GM19351 (cell line): ENCODE data around the gene GLIPR1.
"Not testable (repeated sequence)": the region's sequence is repeated elsewhere in the genome, so short reads cannot be mapped to it uniquely, and the experiment has no call there.

Source experiments
- ATAC-seq: cut with Tn5 transposase; IDR thresholded peaks from one replicate; pipeline ENCODE4 v1.9.1; 2021; ENCODE audit warnings: mild to moderate bottlenecking, moderate library complexity; ENCODE audit not compliant: unreplicated experiment

Gene GLIPR1

DNA sequence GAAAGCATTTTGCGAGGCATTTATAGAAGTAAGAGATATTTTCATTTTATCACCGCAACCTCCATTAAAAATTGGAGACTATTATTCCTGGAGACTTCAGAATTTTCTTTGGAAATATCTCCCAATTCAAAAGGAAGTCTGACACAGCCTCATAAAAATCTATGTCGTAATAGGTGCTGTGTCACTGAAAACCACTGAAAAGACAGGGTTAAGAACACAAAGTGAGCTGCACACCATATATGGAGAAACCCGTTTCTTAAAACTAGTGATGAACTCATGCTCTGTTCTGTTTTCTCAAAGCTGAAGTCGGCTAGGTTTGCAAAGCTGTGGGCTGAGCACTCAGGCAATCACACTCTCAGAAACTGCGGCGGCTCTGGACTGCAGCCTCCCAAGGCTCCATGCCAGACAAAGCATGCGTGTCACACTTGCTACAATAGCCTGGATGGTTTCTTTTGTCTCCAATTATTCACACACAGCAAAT is at the start of gene GLIPR1:
Gene GLIPR1 (plus strand): TSS at position 287 of the 481 bp plus-strand sequence. CDS start 126 bp downstream, at position 413.
- peak; percentile 84 for ATAC-seq

DNA sequence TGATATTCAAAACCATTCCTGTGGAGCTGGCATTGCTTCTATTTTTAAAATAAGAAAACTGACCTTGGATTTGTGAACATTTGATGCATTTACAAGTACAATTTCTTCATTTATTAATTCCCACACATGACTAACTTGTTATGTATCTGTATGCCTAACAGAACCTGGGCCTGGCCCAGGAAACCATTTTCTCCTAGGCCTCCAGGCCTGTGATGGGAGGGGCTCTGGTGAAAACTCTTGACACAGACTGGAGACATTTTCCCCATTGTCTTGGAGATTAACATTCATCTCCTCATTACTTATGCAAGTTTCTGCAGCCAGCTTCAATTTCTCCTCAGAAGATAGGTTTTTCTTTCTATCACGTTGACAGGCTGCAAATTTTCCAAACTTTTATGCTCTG is 47.6 kb upstream of the GLIPR1 start:
- no peak for ATAC-seq

DNA sequence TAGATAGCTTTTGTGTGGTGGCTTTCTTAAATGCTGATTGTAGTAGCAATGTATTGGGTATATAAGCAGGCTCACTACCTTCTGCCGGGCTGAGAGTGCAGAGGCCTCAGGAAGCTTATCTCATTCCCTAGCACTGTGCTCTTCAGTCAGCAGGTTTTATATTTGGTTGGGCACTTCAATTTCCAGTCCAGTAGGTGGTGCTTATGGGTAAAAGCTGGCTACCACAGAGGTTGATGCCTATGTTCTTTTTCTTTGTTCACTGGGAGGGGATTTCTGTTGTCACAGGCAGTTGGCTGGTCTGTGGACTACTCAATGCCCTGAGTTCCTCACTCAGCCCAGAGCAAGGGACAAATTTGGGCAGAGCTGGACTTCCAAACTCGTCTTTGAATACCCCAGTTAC is 43.0 kb upstream of the GLIPR1 start:
- peak; percentile 72 for ATAC-seq

DNA sequence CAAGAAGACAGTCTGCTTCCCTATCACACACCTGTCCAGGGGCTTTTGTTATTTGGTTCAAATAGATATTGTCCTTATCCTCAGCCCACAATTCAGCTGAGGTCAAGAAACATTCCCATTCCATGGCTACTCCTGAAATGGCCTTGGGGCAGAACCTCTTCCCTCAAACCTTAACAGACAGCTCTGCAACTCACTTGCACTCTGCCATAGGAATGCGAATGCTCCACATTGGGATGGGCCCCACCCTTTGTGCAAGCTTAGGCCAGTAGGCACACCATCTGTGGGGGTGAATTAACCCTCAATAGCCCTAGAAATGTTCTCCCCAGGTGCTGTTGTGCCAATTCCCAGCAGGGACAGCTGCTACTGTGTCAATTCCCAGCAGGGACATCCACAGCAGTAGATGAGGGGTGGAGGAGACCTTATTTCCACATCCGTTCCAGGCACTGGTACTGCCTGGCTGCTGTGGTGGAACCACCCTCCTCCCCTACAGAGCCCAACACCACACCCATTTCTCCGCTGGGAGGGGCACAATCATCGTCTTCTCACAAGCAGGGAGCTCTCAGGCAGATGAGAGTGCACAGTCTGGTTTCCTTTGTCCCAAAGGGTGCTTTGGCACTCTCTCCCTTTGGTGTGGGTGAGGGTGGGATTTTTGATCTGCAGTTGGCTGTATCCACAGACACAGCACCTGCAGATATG is 42.3 kb upstream of the GLIPR1 start:
- no peak for ATAC-seq

DNA sequence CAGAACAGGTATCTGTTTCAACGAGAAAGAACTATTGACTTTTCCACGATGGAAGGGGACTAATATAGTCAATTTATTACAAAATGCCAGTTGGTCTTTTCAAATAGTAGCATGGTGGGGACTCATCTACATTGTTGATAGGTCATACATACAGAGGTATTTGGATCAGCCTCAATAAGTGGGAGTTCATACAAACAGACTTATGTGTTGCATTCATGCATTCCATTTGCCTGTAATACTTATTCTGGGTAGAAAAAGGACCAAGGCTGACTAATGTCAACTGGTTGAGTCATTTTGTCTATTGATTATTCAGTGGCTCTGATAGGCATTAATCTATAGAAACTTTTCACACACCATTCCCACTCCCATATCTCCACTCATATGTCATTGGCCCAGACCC is 41.5 kb upstream of the GLIPR1 start:
- no peak for ATAC-seq

GRCh38 chr12:75439930-75440329 is 40.6 kb upstream of the GLIPR1 start:
- no peak for ATAC-seq

DNA sequence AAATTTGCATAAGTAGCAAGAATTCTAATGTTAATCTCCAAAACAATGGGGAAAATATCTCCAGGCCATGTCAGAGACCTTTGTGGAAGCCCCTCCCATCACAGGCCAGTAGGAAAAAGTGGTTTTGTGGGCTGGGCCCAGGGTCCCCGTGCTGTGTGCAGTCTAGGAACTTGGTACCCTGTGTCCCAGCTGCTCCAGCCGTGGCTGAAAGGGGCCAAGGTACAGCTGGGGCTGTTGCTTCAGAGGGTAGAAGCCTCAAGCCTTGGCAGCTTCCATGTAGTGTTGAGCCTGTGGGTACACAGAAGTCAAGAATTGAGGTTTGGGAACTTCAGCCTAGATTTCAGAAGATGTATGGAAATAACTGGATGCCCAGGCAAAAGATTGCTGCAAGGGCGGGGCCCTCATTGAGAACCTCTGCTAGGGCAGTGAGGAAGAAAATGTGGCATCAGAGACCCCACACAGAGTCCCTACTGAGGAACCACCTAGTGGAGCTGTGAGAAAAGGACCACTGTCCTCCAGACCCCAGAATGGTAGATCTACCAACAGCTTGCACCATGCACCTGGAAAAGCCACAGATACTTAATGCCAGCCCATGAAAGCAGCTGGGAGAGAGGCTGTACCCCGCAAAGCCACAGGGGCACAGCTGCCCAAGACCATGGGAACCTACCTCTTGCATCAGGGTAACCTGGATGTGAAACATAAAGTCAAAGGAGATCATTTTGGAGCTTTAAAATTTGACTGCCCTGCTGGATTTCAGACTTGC is 38.7 kb upstream of the GLIPR1 start:
- ATAC-seq, result not testable (repeated sequence)

DNA sequence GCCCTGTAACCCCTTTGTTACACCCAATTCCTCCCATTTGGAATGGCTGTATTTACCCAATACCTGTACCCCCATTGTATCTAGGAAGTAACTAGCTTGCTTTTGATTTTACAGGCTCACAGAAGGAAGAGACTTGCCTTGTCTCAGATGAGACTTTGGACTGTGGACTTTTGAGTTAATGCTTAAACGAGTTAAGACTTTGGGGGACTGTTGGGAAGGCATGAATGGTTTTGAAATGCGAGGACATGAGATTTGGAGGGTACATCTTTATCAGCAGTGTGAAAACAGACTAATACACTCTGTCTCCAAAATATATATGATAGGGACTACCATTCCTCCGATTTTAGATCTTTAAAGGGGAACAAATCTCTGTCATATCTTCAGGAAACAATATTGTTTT is 38.1 kb upstream of the GLIPR1 start:
- not testable (repeated sequence) for ATAC-seq

DNA sequence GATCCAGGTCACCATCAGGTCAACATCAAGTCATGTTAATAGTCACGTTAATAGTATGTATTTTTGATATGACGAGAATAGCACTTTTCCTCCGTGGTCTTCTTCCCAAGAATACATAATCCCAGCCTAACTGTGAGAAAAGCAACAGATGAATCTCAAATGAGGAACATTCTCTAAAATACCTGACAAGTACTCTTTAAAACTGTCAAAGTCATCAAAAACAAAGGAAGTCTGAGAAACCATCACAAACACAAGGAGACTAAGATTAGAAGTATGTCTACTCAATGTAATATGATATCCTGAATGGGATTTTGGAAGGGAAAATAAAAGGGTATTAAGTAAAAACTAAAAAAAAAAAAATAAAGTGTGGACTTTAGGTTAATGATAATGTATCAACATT is 36.8 kb upstream of the GLIPR1 start:
- ATAC-seq, result no peak

DNA sequence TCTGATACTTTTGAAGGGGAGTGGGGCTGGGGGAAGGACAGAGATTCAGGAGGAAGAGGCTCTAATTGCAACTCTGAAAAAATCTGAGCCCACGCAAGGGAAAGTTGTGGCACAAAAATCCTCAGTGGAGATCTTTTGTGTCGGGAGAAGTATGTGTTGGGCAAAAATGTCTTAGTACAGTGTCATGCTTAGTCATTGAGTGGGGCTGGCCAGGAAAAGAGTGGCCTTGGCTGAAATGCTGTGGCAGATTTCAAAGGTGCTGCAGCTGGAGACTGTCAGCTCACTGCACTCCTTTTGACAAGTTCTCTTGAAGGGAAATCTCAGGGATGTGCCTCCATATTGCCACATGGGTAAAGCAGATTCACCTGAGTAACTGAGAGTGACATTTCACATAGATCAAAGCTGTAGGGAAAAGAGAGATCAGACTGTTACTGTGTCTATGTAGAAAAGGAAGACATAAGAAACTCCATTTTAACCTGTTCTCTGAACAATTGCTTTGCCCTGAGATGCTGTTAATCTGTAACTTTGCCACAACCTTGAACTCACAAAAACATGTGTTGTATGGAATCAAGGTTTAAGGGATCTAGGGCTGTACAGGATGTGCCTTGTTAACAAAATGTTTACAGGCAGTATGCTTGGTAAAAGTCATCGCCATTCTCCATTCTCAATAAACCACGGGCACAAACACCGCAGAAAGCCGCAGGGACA is 36.0 kb upstream of the GLIPR1 start:
- ATAC-seq, result no peak

- not testable (repeated sequence) for ATAC-seq
Measured at GRCh38 chr12:75445137-75445507, 35.4 kb upstream of the GLIPR1 start.

DNA sequence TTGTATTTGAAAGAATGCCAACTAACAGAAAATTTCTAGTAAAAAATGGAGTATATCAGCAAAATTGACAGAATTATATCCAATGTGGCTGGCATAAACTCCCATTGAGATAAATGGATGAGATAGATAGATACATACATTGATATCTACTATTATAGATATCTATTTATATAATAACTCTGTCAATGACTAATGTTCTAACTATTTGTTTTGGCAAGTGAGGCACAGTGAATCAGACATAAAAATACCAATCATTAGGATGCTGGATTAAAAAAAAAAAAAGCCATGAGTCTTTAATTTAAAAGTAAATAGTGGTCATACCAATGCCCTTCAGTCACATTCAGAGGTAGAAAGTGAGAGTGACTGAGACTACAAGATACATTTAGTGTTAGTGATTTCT is 33.7 kb upstream of the GLIPR1 start:
- ATAC-seq, result no peak

DNA sequence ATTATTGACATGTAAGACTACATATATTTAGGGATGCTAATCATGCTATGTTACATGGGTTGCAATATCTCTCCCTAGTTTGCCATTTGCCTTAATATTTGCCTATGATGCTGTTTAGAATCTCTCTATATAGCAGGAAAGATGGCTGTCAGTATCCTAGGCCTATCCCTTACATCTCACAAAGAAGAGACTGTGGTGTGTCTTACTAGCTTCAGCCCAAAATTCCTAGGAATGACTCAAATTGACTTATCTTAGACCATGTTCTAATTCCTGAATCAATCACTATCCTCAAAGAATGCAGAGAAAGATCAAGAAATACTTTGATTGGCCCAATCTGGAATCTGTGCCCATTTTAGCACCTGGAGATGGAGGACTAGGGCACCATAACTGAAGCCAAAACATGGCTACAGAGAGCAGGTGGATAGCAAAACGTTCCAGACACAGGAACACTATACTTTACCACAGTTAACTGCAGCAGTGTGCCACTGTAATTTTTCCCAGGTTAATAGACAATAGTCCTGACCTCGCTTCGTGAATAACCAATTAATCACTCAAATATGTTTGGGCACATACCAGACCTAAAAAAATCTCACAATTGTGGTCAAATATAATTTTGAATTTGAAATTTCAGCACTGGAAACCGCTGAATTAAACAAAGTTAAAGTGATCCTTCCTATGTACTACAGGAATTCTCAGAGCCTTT is 32.7 kb upstream of the GLIPR1 start:
- ATAC-seq, result no peak

- no peak for ATAC-seq
Measured at GRCh38 chr12:75452675-75453330, 27.8 kb upstream of the GLIPR1 start.

DNA sequence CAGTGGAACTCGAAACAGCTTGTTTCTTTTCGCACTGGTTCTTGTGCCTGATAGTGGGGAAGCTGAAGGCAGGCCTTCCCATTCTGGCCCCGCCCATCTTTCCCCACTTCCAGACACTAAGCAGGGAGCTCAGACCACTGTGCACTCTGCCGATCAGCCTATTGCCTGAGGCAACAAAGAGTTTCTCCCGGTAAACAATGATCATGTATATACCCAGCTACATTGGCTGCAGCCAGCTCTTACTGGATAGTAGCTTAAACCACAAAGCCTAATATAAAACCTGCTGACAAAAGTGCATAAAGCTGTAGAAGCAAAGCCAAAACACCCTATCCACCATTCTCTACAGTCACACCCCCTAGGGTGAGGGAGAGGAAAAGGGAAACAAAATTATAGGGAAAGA is 24.7 kb upstream of the GLIPR1 start:
- ATAC-seq, result no peak

- no peak for ATAC-seq
Measured at GRCh38 chr12:75457191-75457590, 23.4 kb upstream of the GLIPR1 start.

DNA sequence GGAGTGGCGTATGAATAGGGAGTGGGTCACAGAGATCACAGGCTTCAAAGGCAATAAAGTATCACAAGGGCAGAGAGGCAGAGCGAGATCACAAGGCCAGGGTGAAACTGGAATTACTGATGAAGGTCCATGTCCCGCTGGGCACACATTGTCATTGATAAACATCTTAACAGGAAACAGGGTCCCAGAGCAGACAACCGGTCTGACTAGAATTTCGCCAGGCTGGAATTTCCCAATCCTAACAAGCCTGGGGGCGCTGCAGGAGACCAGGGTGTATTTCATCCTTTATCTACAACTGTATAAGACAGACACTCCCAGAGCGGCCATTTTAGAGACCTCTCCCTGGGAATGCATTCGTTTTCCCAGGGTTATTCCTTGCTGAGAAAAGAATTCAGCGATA is 22.7 kb upstream of the GLIPR1 start:
- not testable (repeated sequence) for ATAC-seq

- ATAC-seq, result no peak
Measured at GRCh38 chr12:75459755-75460154, 20.8 kb upstream of the GLIPR1 start.

DNA sequence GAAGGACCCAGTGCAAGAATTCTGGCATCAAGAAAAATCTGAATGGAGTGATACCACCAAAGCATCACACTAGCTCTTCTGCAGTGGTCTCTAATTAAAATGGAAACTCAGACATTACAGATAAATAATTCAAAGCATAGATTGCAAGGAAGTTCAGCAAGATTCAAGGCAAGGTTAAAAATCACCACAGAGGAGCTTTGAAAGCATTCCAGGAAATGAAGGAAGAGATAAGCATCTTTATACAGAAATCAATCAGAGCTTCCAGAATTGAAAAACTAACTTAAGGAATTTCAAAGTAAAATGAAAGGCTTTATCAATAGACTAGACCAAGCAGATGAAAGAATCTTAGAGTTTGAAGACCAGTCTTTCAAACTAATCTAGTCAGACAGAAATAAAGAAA is 20.4 kb upstream of the GLIPR1 start:
- no peak for ATAC-seq
